Ovary (tissue), 9 donors: ENCODE data around the gene DNMT3A. TPM values are rescaled to one million over a fixed set of nuclear protein-coding genes. Genes with fewer than 3 reads are reported as not detected.

ENCODE experiments used
- DNase-seq, 5 donors: peaks; one replicate each; pipeline ENCODE4 v3.0.0-alpha.2; 2019 to 2020
- H3K27ac ChIP-seq, 2 donors: fragments of 200-600 bp; one replicate each; pipeline versions ENCODE4 v1.5.1 to v1.8.0; 2019 to 2022
- H3K27me3 ChIP-seq: fragments of 200-600 bp; one replicate; pipeline ENCODE4 v1.8.0; 2022
- H3K36me3 ChIP-seq: fragments of 200-600 bp; sonication (generic); one replicate; pipeline ENCODE4 v1.5.1; 2019
- H3K4me1 ChIP-seq: one replicate; pipeline ENCODE4 v1.8.1; 2013; ENCODE audit warnings: mild to moderate bottlenecking, moderate library complexity; ENCODE audit not compliant: insufficient read depth
- H3K4me3 ChIP-seq: fragments of 200-600 bp; sonication (generic); one replicate; pipeline ENCODE4 v1.5.1; 2017
- H3K9me3 ChIP-seq, 2 donors: fragments of 200-600 bp in 1 of 2; sonication (generic) in 1 of 2; one replicate each; pipeline versions ENCODE4 v1.5.1 to v1.8.1; 2013 to 2019; ENCODE audit warnings: mild to moderate bottlenecking in 1 of 2, moderate library complexity in 1 of 2
- CTCF ChIP-seq, 3 donors: fragments of 450-650 bp in 2 of 3; fragments of 200-600 bp in 1 of 3; IDR thresholded peaks; one replicate each; pipeline versions ENCODE4 v1.5.1 to v1.8.0; 2016 to 2022; ENCODE audit warnings: antibody characterized with exemption in 3 of 3, mild to moderate bottlenecking in 1 of 3
- EP300 ChIP-seq: sonication (generic); formaldehyde crosslinking; IDR thresholded peaks from one replicate; pipeline ENCODE4 v1.6.1; 2017; ENCODE audit warnings: antibody characterized with exemption
- POLR2A ChIP-seq: fragments of 450-650 bp; IDR thresholded peaks from one replicate; pipeline ENCODE4 v1.6.1; 2017; ENCODE audit warnings: antibody characterized with exemption, mild to moderate bottlenecking, moderate library complexity
- WGBS, 3 donors: extraction: QIAGEN DNeasy Blood & Tissue Kit in 1 of 3; methylation state at CpG; one replicate each; pipeline versions ENCODE4 v1.1.5 to v1.1.7; 2013 to 2017; 5-methylcytosine and 5-hydroxymethylcytosine counted together
- intact Hi-C, 4 donors: fragments of 100-400 bp; cut with DNase I; formaldehyde crosslinking; loops; one replicate each; pipeline versions ENCODE4 v1.11.0 to v1.15.1; 2022 to 2023
- polyA plus RNA-seq, 2 donors: library from polyadenylated mRNA; stranded (reverse); fragments of 200-250 nt in 1 of 2; fragments of 350-450 nt in 1 of 2; fragmentation: Illumina TruSeq in 1 of 2; extraction: RNeasy Lipid Tissue Mini Kit (QIAGEN cat#74804) in 1 of 2; gene quantifications; one replicate each; pipeline ENCODE4 v1.2.3, GENCODE V29; 2013 to 2014
- total RNA-seq, 7 donors: library from RNA; depleted of rRNA in 2 of 7; stranded (reverse); fragments of >200 nt in 2 of 7; fragmentation: NEBNext Ultra II Directional in 3 of 7; extraction: Animal tissue kit (Norgen Biotek cat#: 25700) in 3 of 7; gene quantifications; one replicate each; pipeline versions ENCODE4 v1.1.0 to v1.2.4, GENCODE V29; 2016 to 2023
- donor health status: DM: no; HTN: no; CAD: no; lungs with moderate emphysema.
- donor health status: DM: no; HTN: no; CAD: no.
- donor health status: Bipolar disorder and iron deficiency.
- donor health status: DM: yes; HTN: yes; CAD: no.
- donor health status: DM: no; HTN: no; CAD: no.
- donor health status: DM: yes; HTN: yes; CAD: no.

DNMT3A gene
- total and polyA plus RNA-seq, 9 donors, result 11.3 to 72.7 (median 46.7) TPM

- Histone ChIP-seq H3K27me3 (no peaks in the 10 kb centered on the region), H3K4me3 (no peak overlapping the region), H3K36me3 (no peaks in the 10 kb centered on the region), H3K27ac (no peak overlapping the region), H3K9me3 (no peaks in the 10 kb centered on the region), H3K4me1 (peaks cover 14% of the 10 kb centered on the region)
- intact Hi-C loops, result loop anchor here in 1 of 4 donors (10.0 kb wide), 1 partner anchor 52 kb away; no protein-coding TSS in a partner anchor
- no peak for TF ChIP-seq EP300
- no peak for TF ChIP-seq CTCF (IDR thresholded peaks at IDR 0.05)
- DNase-seq, result peak in 1 of 5 donors; percentile 15
- 65 to 74% (median 74%) methylated on average over 10 of the region's 10 CpGs for whole genome bisulfite sequencing, 3 donors
Measured at GRCh38 chr2:25336383-25336841, 5.3 kb downstream of the DNMT3A start.

- Histone ChIP-seq H3K4me1 (peaks cover 14% of the 10 kb centered on the region), H3K36me3 (no peaks in the 10 kb centered on the region), H3K27ac (no peak overlapping the region), H3K27me3 (no peaks in the 10 kb centered on the region), H3K4me3 (no peak overlapping the region), H3K9me3 (no peaks in the 10 kb centered on the region)
- intact Hi-C loops, result loop anchor here in 1 of 4 donors (10.0 kb wide), 1 partner anchor 51 kb away; no protein-coding TSS in a partner anchor
- 65 to 74% (median 67%) methylated on average over 6 of the region's 6 CpGs for WGBS, 3 donors
- DNase-seq, result peak in 1 of 5 donors; percentile 15
- TF ChIP-seq CTCF (IDR thresholded peaks at IDR 0.05), result no peak
- no peak for TF ChIP-seq EP300
- no peak for TF ChIP-seq POLR2A
Measured at GRCh38 chr2:25335971-25336370, 5.8 kb downstream of the DNMT3A start.

GRCh38 chr2:25335204-25335603 is 6.5 kb downstream of the DNMT3A start:
- no peaks in the 10 kb centered on the region for H3K27me3 ChIP-seq
- no peak overlapping the region for H3K4me3 ChIP-seq
- no peaks in the 10 kb centered on the region for H3K36me3 ChIP-seq
- intact Hi-C loops, result loop anchor here in 1 of 4 donors (10.0 kb wide), 1 partner anchor 50 kb away; no protein-coding TSS in a partner anchor
- 54 to 72% (median 68%) methylated on average over 8 of the region's 8 CpGs for WGBS, 3 donors
- H3K4me1 ChIP-seq, result peaks cover 18% of the 10 kb centered on the region
- no peaks in the 10 kb centered on the region for H3K9me3 ChIP-seq
- DNase-seq, result peak in 1 of 5 donors; percentile 11
- H3K27ac ChIP-seq, result no peak overlapping the region
- no peak for TF ChIP-seq EP300
- TF ChIP-seq POLR2A, result no peak
- TF ChIP-seq CTCF (IDR thresholded peaks at IDR 0.05), result no peak

- intact Hi-C loops, result loop anchor here in 1 of 4 donors (10.0 kb wide), 1 partner anchor 50 kb away; no protein-coding TSS in a partner anchor
- Histone ChIP-seq H3K27me3 (no peaks in the 10 kb centered on the region), H3K9me3 (no peaks in the 10 kb centered on the region), H3K36me3 (no peaks in the 10 kb centered on the region), H3K4me3 (no peak overlapping the region), H3K27ac (no peak overlapping the region), H3K4me1 (peaks cover 19% of the 10 kb centered on the region)
- TF ChIP-seq EP300 (no peak), CTCF (IDR thresholded peaks at IDR 0.05) (no peak), POLR2A (no peak)
- WGBS, 3 donors, result 85 to 93% (median 89%) methylated on average over 8 of the region's 8 CpGs
- DNase-seq, result no peak
Measured at GRCh38 chr2:25334482-25334881, 7.2 kb downstream of the DNMT3A start.
